ENCODE data around the gene INPP5E. TPM values are rescaled to one million over a fixed set of nuclear protein-coding genes. Genes with fewer than 3 reads are reported as not detected.
A peak's percentile ranks its signal among the peaks of the same experiment; 100 is the strongest.

Gene INPP5E
- 5.8 and 8.7 TPM in 2 replicates for total RNA-seq

GRCh38 chr9:136439481-136440408 lies at the start of gene INPP5E:
Gene INPP5E (minus strand): TSS chr9:136439845. CDS start chr9:136439419, 426 bp downstream.
- DNase-seq (ENCODE audit: low read depth, low spot score) = peak; percentile 15

- DNase-seq (ENCODE audit: low read depth, low spot score) = no peak
Observed at GRCh38 chr9:136488247-136489214, 48.9 kb upstream of the INPP5E start.

- no peak for DNase-seq (ENCODE audit: low read depth, low spot score)
Observed at GRCh38 chr9:136487672-136488071, 48.0 kb upstream of the INPP5E start.

GRCh38 chr9:136486823-136487620 lies 47.4 kb upstream of the INPP5E start:
- no peak for DNase-seq (ENCODE audit: low read depth, low spot score)

- DNase-seq (ENCODE audit: low read depth, low spot score) = no peak
Observed at GRCh38 chr9:136486131-136486530, 46.5 kb upstream of the INPP5E start.

- peak; percentile 33 for DNase-seq (ENCODE audit: low read depth, low spot score)
Observed at GRCh38 chr9:136485049-136486045, 45.7 kb upstream of the INPP5E start.

GRCh38 chr9:136484153-136485048 lies 44.8 kb upstream of the INPP5E start:
- DNase-seq (ENCODE audit: low read depth, low spot score) = no peak

- DNase-seq (ENCODE audit: low read depth, low spot score) = peak; percentile 33
Observed at GRCh38 chr9:136483589-136484152, 44.0 kb upstream of the INPP5E start.

GRCh38 chr9:136482793-136483588 lies 43.3 kb upstream of the INPP5E start, which contains the start of gene SEC16A:
Gene SEC16A (minus strand): TSS chr9:136483040. CDS start chr9:136477615, 5,425 bp downstream.
- DNase-seq (ENCODE audit: low read depth, low spot score) = peak; percentile 89

GRCh38 chr9:136482046-136482792 lies 42.6 kb upstream of the INPP5E start:
- DNase-seq (ENCODE audit: low read depth, low spot score) = no peak

GRCh38 chr9:136481558-136481957 lies 41.9 kb upstream of the INPP5E start:
- DNase-seq (ENCODE audit: low read depth, low spot score) = no peak

- no peak for DNase-seq (ENCODE audit: low read depth, low spot score)
Observed at GRCh38 chr9:136476369-136477150, 36.9 kb upstream of the INPP5E start.

- DNase-seq (ENCODE audit: low read depth, low spot score) = no peak
Observed at GRCh38 chr9:136474974-136475865, 35.6 kb upstream of the INPP5E start.

- no peak for DNase-seq (ENCODE audit: low read depth, low spot score)
Observed at GRCh38 chr9:136474021-136474640, 34.5 kb upstream of the INPP5E start.

- no peak for DNase-seq (ENCODE audit: low read depth, low spot score)
Observed at GRCh38 chr9:136473354-136473721, 33.7 kb upstream of the INPP5E start.

All from pulmonary artery endothelial cell (primary cell).